ENCODE measurements around the gene ADAP1.

Gene ADAP1

GRCh38 chr7:853366-854117 is 100.9 kb downstream of the ADAP1 start:
- Histone ChIP-seq H3K4me3 (ENCODE audit: low read depth, low read length) (no peak overlapping the region), H3K36me3 (ENCODE audit: control insufficient read depth, insufficient read depth, low read length) (peaks cover 70% of the 10 kb centered on the region), H3K27me3 (ENCODE audit: control insufficient read depth, insufficient read depth, low read length) (no peaks in the 10 kb centered on the region), H3K9ac (ENCODE audit: low read depth, low read length) (no peak overlapping the region), H3K4me1 (ENCODE audit: control insufficient read depth, insufficient read depth, low read length) (no peaks in the 10 kb centered on the region), H3K9me3 (ENCODE audit: control insufficient read depth, insufficient read depth, low read length) (no peaks in the 10 kb centered on the region)

GRCh38 chr7:851204-851603 is 103.3 kb downstream of the ADAP1 start:
- H3K36me3 ChIP-seq (ENCODE audit: control insufficient read depth, insufficient read depth, low read length): peaks cover 56% of the 10 kb centered on the region
- no peak overlapping the region for H3K4me3 ChIP-seq (ENCODE audit: low read depth, low read length)
- no peaks in the 10 kb centered on the region for H3K27me3 ChIP-seq (ENCODE audit: control insufficient read depth, insufficient read depth, low read length)
- H3K9ac ChIP-seq (ENCODE audit: low read depth, low read length): no peak overlapping the region
- no peaks in the 10 kb centered on the region for H3K4me1 ChIP-seq (ENCODE audit: control insufficient read depth, insufficient read depth, low read length)
- no peaks in the 10 kb centered on the region for H3K9me3 ChIP-seq (ENCODE audit: control insufficient read depth, insufficient read depth, low read length)

GRCh38 chr7:849781-850180 is 104.7 kb downstream of the ADAP1 start:
- H3K27me3 ChIP-seq (ENCODE audit: control insufficient read depth, insufficient read depth, low read length): no peaks in the 10 kb centered on the region
- H3K36me3 ChIP-seq (ENCODE audit: control insufficient read depth, insufficient read depth, low read length): peaks cover 61% of the 10 kb centered on the region
- H3K4me3 ChIP-seq (ENCODE audit: low read depth, low read length): no peak overlapping the region
- no peaks in the 10 kb centered on the region for H3K4me1 ChIP-seq (ENCODE audit: control insufficient read depth, insufficient read depth, low read length)
- no peaks in the 10 kb centered on the region for H3K9me3 ChIP-seq (ENCODE audit: control insufficient read depth, insufficient read depth, low read length)
- H3K9ac ChIP-seq (ENCODE audit: low read depth, low read length): no peak overlapping the region

GRCh38 chr7:849145-849544 is 105.3 kb downstream of the ADAP1 start:
- no peaks in the 10 kb centered on the region for H3K9me3 ChIP-seq (ENCODE audit: control insufficient read depth, insufficient read depth, low read length)
- no peak overlapping the region for H3K9ac ChIP-seq (ENCODE audit: low read depth, low read length)
- H3K4me1 ChIP-seq (ENCODE audit: control insufficient read depth, insufficient read depth, low read length): no peaks in the 10 kb centered on the region
- H3K36me3 ChIP-seq (ENCODE audit: control insufficient read depth, insufficient read depth, low read length): peaks cover 64% of the 10 kb centered on the region
- H3K4me3 ChIP-seq (ENCODE audit: low read depth, low read length): no peak overlapping the region
- H3K27me3 ChIP-seq (ENCODE audit: control insufficient read depth, insufficient read depth, low read length): no peaks in the 10 kb centered on the region
